ENCODE results near the gene MYRF.
A peak's percentile ranks its signal among the peaks of the same experiment; 100 is the strongest.

Gene MYRF

GRCh38 chr11:61742391-61742790 is 10.0 kb upstream of the MYRF start:
- FAIRE-seq: no peak

- no peak for FAIRE-seq
These were observed 8.8 kb upstream of the MYRF start for GRCh38 chr11:61743486-61744095.

GRCh38 chr11:61744181-61744580 is 8.3 kb upstream of the MYRF start:
- FAIRE-seq: no peak

GRCh38 chr11:61744609-61745156 is 7.8 kb upstream of the MYRF start:
- no peak for FAIRE-seq

GRCh38 chr11:61745781-61746441 is 6.5 kb upstream of the MYRF start:
- FAIRE-seq: no peak

- no peak for FAIRE-seq
These were observed 5.8 kb upstream of the MYRF start for GRCh38 chr11:61746442-61747191.

- no peak for FAIRE-seq
These were observed 5.1 kb upstream of the MYRF start for GRCh38 chr11:61747192-61747966.

GRCh38 chr11:61747967-61748285 is 4.5 kb upstream of the MYRF start:
- no peak for FAIRE-seq

- FAIRE-seq: no peak
These were observed 2.7 kb upstream of the MYRF start for GRCh38 chr11:61749591-61750217.

GRCh38 chr11:61750631-61751273 is 1.7 kb upstream of the MYRF start:
- FAIRE-seq: no peak

GRCh38 chr11:61751384-61751783 is 1.1 kb upstream of the MYRF start:
- no peak for FAIRE-seq

GRCh38 chr11:61752925-61753521 is 587 bp downstream of the MYRF start:
- FAIRE-seq: no peak

- FAIRE-seq: no peak
These were observed 1.2 kb downstream of the MYRF start for GRCh38 chr11:61753672-61754071.

GRCh38 chr11:61754534-61755482 is 2.4 kb downstream of the MYRF start:
- FAIRE-seq: no peak

- no peak for FAIRE-seq
These were observed 3.7 kb downstream of the MYRF start for GRCh38 chr11:61756147-61756451.

GRCh38 chr11:61756452-61757212 is 4.2 kb downstream of the MYRF start:
- FAIRE-seq: peak; percentile 81

- FAIRE-seq: no peak
These were observed 4.9 kb downstream of the MYRF start for GRCh38 chr11:61757213-61757862.

- FAIRE-seq: no peak
These were observed 8.5 kb downstream of the MYRF start for GRCh38 chr11:61760946-61761345.

GRCh38 chr11:61761440-61762222 is 9.2 kb downstream of the MYRF start:
- FAIRE-seq: no peak
